Gastroesophageal sphincter (tissue), 3 donors: ENCODE results near the gene WFIKKN1.

Experiments used
- CTCF ChIP-seq, 4 experiments: fragments of 200-600 bp in 2 of 4; fragments of 450-650 bp in 2 of 4; sonication (generic) in 1 of 4; IDR thresholded peaks; one replicate each; pipeline ENCODE4 v1.5.1; 2017 to 2019; ENCODE audit warnings: antibody characterized with exemption in 4 of 4, mild to moderate bottlenecking in 2 of 4, moderate library complexity in 2 of 4
- POLR2A ChIP-seq, 2 donors: fragments of 450-650 bp; IDR thresholded peaks; one replicate each; pipeline ENCODE4 v1.6.1; 2017; ENCODE audit warnings: antibody characterized with exemption in 2 of 2, mild to moderate bottlenecking in 2 of 2, moderate library complexity in 1 of 2

- TF ChIP-seq CTCF (IDR thresholded peaks at IDR 0.05) = no peak
- no peak for TF ChIP-seq POLR2A (IDR thresholded peaks at IDR 0.05)
Measured at GRCh38 chr16:678209-678857, 47.5 kb downstream of the WFIKKN1 start.
